Fibroblast of skin of scalp (primary cell): ENCODE measurements around the gene TCEAL7. TPM values are rescaled to one million over a fixed set of nuclear protein-coding genes. Genes with fewer than 3 reads are reported as not detected.
A peak's percentile ranks its signal among the peaks of the same experiment; 100 is the strongest.
"Not testable (repeated sequence)": the region's sequence is repeated elsewhere in the genome, so short reads cannot be mapped to it uniquely, and the experiment has no call there.

Source experiments
- DNase-seq: peaks from one replicate; pipeline ENCODE4 v3.0.0-alpha.2; 2013
- polyA plus RNA-seq, 2 experiments: library from polyadenylated mRNA; unstranded; fragments of 120-200 nt; gene quantifications; one replicate each; pipeline ENCODE4 v1.2.1, GENCODE V29; 2013; ENCODE audit not compliant: insufficient read length in 2 of 2

Gene TCEAL7
- polyA plus RNA-seq (2013, experiment 1 of 2; ENCODE audit: insufficient read length), result 18.0 TPM
- 26.3 TPM for polyA plus RNA-seq (2013, experiment 2 of 2; ENCODE audit: insufficient read length)

DNA sequence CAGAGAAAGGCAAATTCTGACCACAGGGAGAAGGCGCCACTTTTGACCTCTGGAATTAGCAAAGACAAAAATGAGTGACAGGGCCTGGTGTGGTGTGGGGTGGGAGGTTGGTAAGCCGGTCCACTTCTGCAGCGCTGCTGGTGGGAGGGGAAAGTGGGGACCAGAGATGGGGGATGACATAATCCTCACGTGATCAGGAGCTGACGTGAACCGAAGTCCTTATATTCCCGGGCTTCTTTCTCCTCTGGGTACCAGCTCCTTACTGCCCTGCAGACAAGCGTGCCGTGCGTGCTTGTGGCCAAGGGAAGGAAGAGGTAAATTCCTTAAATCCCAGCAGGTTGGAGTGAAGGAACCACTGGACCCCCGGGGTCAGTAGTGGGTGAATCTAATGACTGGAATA lies at the start of gene TCEAL7:
TCEAL7 (plus strand) TSS at position 249 of the 400 bp plus-strand sequence. CDS start 1,165 bp downstream, outside the sequence.
- peak; percentile 38 for DNase-seq

DNA sequence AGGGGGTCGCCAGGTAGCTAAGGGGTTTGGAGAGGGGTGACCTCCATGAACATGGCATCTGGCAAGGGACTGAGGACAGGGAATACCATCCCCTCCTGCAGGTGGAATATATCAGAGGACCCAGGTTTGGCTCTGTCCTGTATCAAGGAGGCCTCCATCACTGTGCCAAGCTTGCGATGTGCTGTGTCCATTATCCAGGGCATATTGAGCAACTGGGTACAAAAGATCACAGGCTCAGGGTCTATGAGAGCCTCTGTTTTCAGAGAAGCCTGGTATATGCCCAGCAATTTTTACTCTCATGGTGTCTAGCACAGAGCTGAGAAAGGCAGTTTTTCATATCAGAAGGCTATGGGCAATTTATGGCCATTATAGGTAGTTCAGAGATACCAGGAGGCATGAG lies 36.9 kb upstream of the TCEAL7 start:
- DNase-seq, result no peak

DNA sequence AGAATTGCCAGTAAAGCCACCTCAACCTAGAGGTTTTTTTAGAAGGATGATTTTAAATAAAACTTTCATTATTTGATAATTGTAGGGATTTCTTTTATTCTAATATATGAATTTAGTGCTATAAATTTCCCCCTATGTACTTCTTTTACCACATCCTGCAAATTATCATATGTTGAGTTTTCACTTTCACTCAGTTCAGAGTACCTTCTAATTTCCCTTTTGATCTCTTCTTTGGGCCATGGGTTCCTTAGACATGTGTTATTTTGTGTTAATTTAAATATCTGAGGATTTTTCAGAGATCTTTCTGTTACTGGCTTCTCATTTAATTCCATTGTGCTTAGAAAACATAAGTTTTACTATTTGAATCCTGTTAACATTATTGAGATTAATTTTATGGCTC lies 25.3 kb upstream of the TCEAL7 start:
- no peak for DNase-seq

- not testable (repeated sequence) for DNase-seq
These were observed 24.4 kb upstream of the TCEAL7 start for GRCh38 chrX:103305666-103306065.

- no peak for DNase-seq
These were observed 20.0 kb upstream of the TCEAL7 start for GRCh38 chrX:103309860-103310554.

DNA sequence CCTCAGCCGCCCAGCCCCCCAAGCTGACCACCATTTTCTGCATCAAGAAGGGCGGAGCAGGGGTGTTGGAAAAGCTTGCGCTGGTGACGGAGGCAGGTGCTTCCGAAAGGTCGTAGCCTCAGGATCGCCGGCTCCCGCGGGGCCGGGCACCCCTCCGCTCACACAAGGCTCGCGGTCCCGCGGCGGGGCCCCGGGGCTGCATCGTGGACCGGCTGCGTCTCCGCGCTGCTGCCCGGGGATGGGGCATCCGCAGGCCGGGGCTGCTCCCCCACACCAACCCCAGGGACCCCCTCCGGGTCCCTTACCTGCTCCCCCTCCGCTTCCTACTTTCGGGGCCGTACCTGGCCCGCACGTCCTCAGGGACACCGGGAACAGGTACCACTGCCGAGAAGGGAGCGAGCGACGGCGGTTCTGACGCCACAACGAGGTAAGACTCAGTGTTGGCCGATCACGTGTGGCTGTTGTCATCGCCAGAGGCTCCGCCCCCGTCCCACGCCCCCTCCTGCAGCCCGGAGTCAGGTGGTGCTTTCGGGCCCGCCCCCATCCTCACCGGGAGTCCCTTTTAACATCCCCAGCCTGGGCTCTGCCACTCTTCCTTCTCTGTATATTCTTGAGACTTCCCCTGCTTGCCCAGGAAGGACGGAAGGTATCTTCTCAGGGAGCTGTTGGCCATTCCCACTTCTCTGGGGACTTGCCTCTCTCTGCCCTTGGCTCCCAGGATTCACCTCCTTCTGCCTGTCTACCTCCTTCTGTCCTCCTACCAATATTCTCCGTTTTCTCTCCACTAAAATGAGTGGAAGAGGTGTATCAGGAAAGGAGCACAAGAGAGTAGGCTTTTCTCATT lies 19.3 kb upstream of the TCEAL7 start, which contains the start of gene BEX2:
BEX2 (minus strand) TSS at position 436 of the 844 bp plus-strand sequence. CDS start 1,014 bp downstream, outside the sequence.
- no peak for DNase-seq

DNA sequence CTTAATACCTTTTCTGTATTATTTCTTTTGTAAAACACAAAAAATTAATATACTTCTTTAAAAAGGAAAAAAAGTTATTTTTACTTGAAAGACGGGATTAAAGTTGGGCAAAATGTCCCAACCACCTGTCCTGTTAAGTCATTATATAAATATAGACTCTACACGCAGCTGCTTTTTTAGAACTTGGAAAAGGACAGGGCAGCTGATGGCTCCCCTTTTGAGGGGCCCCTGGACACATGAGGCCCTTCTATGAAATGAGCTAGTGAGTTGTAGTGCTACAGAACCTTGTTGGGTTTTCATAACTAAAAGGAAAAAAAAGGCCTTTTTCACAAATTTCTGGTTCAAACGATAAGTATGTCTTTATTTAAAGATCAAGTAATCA lies 18.6 kb upstream of the TCEAL7 start:
- no peak for DNase-seq

- peak; percentile 26 for DNase-seq
These were observed 746 bp downstream of the TCEAL7 start for GRCh38 chrX:103330681-103331288.

DNA sequence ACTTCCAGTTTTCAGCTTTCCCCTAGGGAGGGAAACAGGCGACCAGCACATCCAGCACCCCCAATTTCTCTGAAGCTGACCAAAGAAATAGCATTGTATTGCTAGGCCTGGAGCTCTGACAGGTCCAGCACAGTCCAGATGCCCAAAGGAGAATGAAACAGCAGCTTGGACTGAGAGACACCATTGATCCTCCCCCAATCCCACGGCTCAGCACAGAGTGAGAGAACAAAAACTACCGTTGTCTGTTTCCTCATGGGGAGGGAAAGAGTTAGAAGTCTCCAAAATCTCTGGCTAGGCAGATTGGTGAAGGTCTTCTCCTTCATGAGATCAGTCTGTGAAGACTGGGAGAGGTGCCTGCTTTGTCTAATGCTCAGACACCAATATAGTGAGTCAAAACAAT lies 8.6 kb downstream of the TCEAL7 start:
- DNase-seq, result no peak

DNA sequence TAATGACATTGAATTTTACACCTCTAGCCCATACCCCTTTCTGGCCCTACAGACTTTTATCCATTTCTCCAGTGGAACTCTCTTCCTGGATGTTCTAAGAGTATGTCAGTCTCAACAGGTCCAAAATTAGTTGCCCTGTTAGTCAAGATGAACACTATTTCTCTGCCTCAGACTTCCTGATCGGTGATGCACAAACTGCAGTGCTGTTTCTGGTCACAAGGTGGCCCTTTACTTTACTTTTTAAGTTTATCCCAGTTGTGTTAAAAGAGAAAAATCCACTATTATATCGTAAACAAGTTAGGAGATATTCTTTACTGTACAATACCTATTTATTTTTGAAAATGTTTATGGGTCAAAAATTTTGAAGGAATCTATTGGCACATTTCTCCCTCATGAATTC lies 13.1 kb downstream of the TCEAL7 start:
- peak; percentile 35 for DNase-seq

DNA sequence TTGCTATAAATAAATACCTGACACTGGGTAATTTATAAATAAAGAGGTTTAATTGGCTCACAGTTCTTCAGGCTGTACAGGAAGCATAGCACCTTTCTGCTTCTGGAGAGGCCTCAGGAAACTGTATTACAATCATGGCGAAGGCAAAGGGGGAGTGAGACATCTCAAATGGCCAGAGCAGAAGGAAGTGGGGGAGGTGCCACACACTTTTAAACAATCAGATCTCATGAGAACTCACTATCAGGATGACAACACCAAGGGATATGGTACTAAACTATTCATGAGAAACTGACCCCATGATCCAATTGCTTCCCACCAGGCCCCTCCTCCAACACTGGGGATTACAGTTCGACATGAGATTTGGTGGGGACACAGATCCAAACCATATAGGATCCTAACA lies 14.6 kb downstream of the TCEAL7 start:
- no peak for DNase-seq

DNA sequence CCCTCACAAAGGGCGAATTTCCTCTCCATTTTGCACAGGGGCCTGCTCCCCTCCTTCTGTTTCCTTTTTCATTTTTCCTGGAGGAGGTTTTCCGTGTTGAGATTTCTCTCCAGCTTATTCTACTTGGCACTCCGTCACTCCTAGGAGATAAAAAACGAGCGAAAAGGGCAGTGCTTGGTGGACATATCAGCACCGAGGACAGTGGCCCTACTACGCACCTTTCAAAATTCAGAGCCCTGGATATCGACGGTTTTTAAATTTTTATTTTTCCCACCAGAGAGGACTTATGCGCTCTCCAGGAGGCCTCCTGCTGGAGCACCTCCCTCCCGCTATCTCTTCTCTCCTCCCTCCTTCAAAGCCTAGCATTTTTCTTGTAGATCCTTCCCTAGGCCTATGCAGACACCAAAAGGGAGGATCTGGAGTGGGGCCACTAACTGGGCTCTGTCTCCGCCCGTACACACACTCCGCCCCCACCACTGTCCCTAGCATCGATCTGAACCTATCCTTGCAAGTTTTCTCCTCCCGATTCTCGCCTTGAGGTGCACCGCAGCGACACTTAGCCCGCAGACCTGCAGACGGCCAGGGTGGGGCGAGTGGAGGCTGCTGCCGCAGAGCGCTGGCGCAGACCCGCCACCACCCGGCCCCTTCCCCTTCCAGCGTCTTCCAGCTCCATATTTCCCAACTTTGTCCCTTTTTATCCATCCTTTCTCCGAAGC lies 17.8 kb downstream of the TCEAL7 start:
- no peak for DNase-seq

DNA sequence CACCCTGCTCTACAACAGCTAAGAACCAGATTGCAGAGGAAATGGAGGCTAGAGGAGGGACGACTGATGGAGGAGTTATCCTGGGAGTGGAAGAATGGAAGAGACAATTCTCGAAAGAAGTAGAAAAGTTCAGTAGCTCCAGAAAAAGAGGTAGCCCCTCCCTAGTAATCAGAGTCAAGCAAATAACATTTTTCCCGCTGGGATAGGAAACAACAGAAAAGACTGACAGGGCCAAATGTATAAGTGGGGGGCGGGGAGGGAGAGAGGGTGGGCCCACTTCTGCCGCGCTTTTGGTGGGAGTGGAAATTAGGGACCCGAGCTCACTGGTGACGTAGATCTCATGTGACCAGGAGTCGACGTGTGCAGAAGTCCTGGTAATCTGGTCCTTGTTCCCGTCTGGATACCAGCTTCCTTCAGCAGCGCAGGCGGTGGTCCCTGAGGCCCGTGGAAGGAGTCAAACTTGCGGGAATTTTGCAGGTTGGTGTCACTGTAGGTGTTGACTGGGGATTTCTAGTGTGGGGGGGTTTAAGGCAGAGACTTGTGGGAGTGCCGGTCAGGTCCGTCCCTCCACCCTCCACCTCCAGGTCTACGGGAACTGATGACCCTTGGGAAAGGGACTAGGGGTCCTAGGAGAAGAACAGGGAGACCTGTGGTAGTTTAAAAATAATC lies 26.2 kb downstream of the TCEAL7 start, which contains the start of gene TCEAL9:
TCEAL9 (plus strand) TSS at position 377 of the 669 bp plus-strand sequence. CDS start 1,179 bp downstream, outside the sequence.
- DNase-seq, result peak; percentile 84

DNA sequence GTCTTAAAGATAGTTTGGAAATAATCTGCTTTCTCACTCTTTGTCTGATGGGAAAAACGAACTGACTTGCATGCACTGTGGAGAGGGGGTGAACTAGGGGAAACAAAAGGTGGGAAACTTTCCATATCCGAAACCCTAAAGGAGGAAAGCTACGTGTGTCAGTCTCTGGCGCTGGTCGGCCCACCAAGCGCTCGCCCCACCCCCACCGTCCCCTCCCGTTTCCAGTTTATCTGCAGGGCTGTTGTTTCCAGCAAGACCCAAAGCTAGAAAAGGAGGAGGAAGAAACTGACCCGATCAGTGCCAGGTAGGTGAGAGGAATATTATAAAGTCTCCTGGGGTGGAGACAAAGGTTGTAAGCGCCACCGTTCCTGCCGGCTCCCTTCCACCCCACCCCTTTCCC lies 26.8 kb downstream of the TCEAL7 start:
- no peak for DNase-seq

- no peak for DNase-seq
These were observed 27.8 kb downstream of the TCEAL7 start for GRCh38 chrX:103357871-103358270.

DNA sequence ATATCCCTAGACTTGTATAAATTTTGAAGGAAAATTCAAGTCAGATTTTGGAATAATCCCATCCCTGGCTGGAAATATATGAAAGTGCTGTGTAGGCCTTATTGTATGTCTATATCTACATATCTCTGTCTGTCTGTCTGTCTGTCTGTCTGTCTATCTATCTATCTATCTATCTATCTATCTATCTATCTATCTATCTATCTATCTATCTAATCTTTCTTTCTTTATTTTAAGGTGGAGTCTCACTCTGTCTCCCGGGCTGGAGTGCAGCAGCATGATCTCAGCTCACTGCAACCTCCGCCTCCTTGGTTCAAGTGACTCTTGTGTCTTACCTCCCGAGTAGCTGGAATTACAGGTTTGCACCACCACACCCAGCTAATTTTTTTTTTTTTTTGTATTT lies 29.6 kb downstream of the TCEAL7 start:
- not testable (repeated sequence) for DNase-seq

GRCh38 chrX:103360092-103360491 lies 30.1 kb downstream of the TCEAL7 start:
- no peak for DNase-seq

GRCh38 chrX:103360916-103361315 lies 30.9 kb downstream of the TCEAL7 start:
- DNase-seq, result no peak

DNA sequence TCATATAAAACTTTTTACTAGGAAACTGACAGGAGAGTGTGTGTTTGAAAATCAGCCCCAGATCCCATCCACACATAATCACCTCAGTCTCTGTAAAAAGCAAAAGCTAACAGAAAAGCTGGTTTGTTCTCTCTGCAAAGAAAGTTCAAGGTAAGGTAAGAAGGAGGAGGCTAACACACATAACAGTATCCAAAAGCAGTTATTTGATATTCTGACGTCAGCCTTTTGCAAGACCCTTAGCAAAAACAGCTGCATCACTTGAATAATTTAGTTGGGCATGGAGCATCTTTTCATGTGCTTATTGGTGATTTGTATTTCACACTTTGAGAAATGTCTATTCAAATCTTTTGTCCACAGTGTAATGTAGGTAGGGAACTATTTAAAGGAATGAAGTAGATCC lies 31.8 kb downstream of the TCEAL7 start:
- DNase-seq, result no peak

GRCh38 chrX:103362474-103362873 lies 32.4 kb downstream of the TCEAL7 start:
- DNase-seq, result peak; percentile 42

DNA sequence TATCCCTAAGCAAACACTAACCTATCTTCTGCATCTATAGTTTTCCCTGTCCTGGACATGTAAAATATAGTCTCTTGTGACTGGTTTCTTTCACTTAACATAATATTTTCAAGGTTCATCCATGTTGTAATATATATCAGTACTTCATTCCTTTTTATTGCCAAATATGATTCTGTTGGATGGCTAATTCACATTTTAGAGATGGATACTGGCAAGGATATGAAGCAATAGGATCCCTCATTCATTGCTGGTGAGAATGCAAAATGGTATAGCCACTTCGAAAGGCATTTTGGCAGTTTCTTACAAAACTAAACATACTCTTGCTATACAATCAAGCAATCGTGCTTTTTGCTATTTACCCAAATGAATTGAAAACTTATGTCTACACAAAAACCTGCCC lies 33.0 kb downstream of the TCEAL7 start:
- DNase-seq, result no peak

DNA sequence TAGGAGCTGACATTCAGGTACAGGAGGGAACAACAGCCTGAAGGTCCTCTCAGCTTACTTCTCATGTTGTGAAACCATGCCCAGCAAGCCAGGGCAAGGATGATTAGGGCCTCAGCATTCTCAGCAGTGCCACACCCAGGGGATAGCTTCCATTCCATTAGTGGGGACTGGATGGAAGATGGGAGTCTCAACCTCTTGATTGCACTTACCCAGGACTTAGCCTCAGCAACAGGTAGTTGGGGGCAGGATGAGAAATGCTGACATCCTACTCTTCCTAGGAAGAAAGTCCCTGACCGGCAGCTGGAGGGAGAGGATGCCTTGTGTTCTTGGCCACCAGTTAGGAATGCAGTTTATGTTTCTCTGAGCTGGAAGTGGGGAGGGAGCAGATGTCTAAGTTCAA lies 37.5 kb downstream of the TCEAL7 start:
- DNase-seq, result no peak
